ENCODE results near the gene ALDOA.

DNA sequence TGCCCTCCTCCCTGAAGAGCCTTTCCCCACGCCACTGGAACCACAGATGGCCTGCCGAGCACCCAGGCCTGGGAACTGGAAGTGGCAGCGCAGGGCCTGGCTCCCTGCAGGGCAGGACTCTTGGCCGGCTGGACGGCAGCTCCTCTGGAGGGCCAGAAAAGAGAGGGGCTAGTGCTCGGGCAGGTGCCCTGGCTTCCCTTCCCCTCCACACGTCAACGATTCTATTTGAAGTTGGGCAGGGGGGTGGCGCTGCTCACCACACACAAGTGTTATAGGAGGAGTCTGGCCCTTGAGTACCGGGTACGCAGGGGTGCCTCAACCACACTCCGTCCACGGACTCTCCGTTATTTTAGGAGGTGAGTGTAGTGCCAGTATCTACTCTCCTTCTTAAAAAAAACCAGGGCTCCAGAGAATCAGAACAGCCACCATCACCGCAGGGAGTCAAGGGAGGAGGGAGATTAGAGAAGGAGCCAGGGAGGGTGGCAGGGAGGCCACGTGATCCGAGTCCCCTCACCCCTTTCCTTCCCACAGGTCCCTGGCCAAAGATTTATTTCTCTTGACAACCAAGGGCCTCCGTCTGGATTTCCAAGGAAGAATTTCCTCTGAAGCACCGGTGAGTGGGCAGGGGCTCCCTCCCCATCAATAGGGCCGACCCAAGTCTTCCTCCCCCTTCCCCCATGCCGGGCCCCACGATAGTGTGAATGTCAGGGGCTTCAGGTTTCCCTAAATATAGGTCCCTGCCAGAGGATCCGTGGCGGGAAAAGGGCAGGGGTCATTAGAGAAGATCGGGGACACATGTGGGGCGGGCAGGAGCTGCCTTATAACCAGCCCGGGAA lies 1.4 kb upstream of the ALDOA start:
- TF ChIP-seq ZNF384 (IDR thresholded peaks at IDR 0.05; ENCODE audit: borderline replicate concordance, low read depth, low read length), result no peak
- TF ChIP-seq, protein P1, sequence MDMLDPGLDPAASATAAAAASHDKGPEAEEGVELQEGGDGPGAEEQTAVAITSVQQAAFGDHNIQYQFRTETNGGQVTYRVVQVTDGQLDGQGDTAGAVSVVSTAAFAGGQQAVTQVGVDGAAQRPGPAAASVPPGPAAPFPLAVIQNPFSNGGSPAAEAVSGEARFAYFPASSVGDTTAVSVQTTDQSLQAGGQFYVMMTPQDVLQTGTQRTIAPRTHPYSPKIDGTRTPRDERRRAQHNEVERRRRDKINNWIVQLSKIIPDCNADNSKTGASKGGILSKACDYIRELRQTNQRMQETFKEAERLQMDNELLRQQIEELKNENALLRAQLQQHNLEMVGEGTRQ (IDR thresholded peaks at IDR 0.05; ENCODE audit: borderline replicate concordance, low read depth, low read length), result peak; percentile 56
- no peak for TF ChIP-seq EZH2 (IDR thresholded peaks at IDR 0.05; ENCODE audit: borderline replicate concordance, control insufficient read depth, low read depth, low read length)

Measured in GM12878 (cell line).